Midbrain (tissue), 1 donor: Measurements from ENCODE around the gene PAQR5.
"Not testable (repeated sequence)": the region's sequence is repeated elsewhere in the genome, so short reads cannot be mapped to it uniquely, and the experiment has no call there.

Experiments used
- DNase-seq: peaks from one replicate; lab custom pipeline; 2025; lab: John Stamatoyannopoulos, UW

The PAQR5 gene

GRCh38 chr15:69424001-69424400 lies 125.3 kb downstream of the PAQR5 start:
- no peak for DNase-seq

GRCh38 chr15:69424748-69425413 lies 126.2 kb downstream of the PAQR5 start:
- DNase-seq: no peak

- DNase-seq: no peak
Measured at GRCh38 chr15:69433831-69434230, 135.1 kb downstream of the PAQR5 start.

- DNase-seq: no peak
Measured at GRCh38 chr15:69434238-69434637, 135.5 kb downstream of the PAQR5 start.

GRCh38 chr15:69434679-69435078 lies 136.0 kb downstream of the PAQR5 start:
- no peak for DNase-seq

- DNase-seq: no peak
Measured at GRCh38 chr15:69435985-69436384, 137.3 kb downstream of the PAQR5 start.

GRCh38 chr15:69436951-69437350 lies 138.2 kb downstream of the PAQR5 start:
- DNase-seq: no peak

- no peak for DNase-seq
Measured at GRCh38 chr15:69439623-69440022, 140.9 kb downstream of the PAQR5 start.

GRCh38 chr15:69443032-69443611 lies 144.4 kb downstream of the PAQR5 start:
- no peak for DNase-seq

- DNase-seq: no peak
Measured at GRCh38 chr15:69444686-69445085, 146.0 kb downstream of the PAQR5 start.

- no peak for DNase-seq
Measured at GRCh38 chr15:69446953-69447352, 148.2 kb downstream of the PAQR5 start.

GRCh38 chr15:69450221-69450620 lies 151.5 kb downstream of the PAQR5 start:
- DNase-seq: not testable (repeated sequence)

GRCh38 chr15:69450968-69451695 lies 152.4 kb downstream of the PAQR5 start:
- no peak for DNase-seq

GRCh38 chr15:69451951-69452691 lies 153.4 kb downstream of the PAQR5 start:
- no peak for DNase-seq

GRCh38 chr15:69452692-69453521 lies 154.2 kb downstream of the PAQR5 start, which contains the start of gene RPLP1:
Gene RPLP1, plus strand, starts transcription at chr15:69452818. Its CDS starts 131 bp downstream, at chr15:69452949.
- peak; percentile 97 for DNase-seq

GRCh38 chr15:69454953-69455352 lies 156.2 kb downstream of the PAQR5 start:
- DNase-seq: no peak

GRCh38 chr15:69456208-69457166 lies 157.8 kb downstream of the PAQR5 start:
- DNase-seq: no peak
